Ovary (tissue), 9 donors: ENCODE data around the gene BICRA. TPM values are rescaled to one million over a fixed set of nuclear protein-coding genes. Genes with fewer than 3 reads are reported as not detected.
"Not testable (repeated sequence)": the region's sequence is repeated elsewhere in the genome, so short reads cannot be mapped to it uniquely, and the experiment has no call there.

ENCODE experiments used
- DNase-seq, 5 donors: peaks; one replicate each; pipeline ENCODE4 v3.0.0-alpha.2; 2019 to 2020
- H3K27ac ChIP-seq, 2 donors: fragments of 200-600 bp; one replicate each; pipeline versions ENCODE4 v1.5.1 to v1.8.0; 2019 to 2022
- H3K27me3 ChIP-seq: fragments of 200-600 bp; one replicate; pipeline ENCODE4 v1.8.0; 2022
- H3K36me3 ChIP-seq: fragments of 200-600 bp; sonication (generic); one replicate; pipeline ENCODE4 v1.5.1; 2019
- H3K4me1 ChIP-seq: one replicate; pipeline ENCODE4 v1.8.1; 2013; ENCODE audit warnings: mild to moderate bottlenecking, moderate library complexity; ENCODE audit not compliant: insufficient read depth
- H3K4me3 ChIP-seq: fragments of 200-600 bp; sonication (generic); one replicate; pipeline ENCODE4 v1.5.1; 2017
- H3K9me3 ChIP-seq, 2 donors: fragments of 200-600 bp in 1 of 2; sonication (generic) in 1 of 2; one replicate each; pipeline versions ENCODE4 v1.5.1 to v1.8.1; 2013 to 2019; ENCODE audit warnings: mild to moderate bottlenecking in 1 of 2, moderate library complexity in 1 of 2
- CTCF ChIP-seq, 3 donors: fragments of 450-650 bp in 2 of 3; fragments of 200-600 bp in 1 of 3; IDR thresholded peaks; one replicate each; pipeline versions ENCODE4 v1.5.1 to v1.8.0; 2016 to 2022; ENCODE audit warnings: antibody characterized with exemption in 3 of 3, mild to moderate bottlenecking in 1 of 3
- EP300 ChIP-seq: sonication (generic); formaldehyde crosslinking; IDR thresholded peaks from one replicate; pipeline ENCODE4 v1.6.1; 2017; ENCODE audit warnings: antibody characterized with exemption
- POLR2A ChIP-seq: fragments of 450-650 bp; IDR thresholded peaks from one replicate; pipeline ENCODE4 v1.6.1; 2017; ENCODE audit warnings: antibody characterized with exemption, mild to moderate bottlenecking, moderate library complexity
- WGBS, 3 donors: extraction: QIAGEN DNeasy Blood & Tissue Kit in 1 of 3; methylation state at CpG; one replicate each; pipeline versions ENCODE4 v1.1.5 to v1.1.7; 2013 to 2017; 5-methylcytosine and 5-hydroxymethylcytosine counted together
- intact Hi-C, 4 donors: fragments of 100-400 bp; cut with DNase I; formaldehyde crosslinking; loops; one replicate each; pipeline versions ENCODE4 v1.11.0 to v1.15.1; 2022 to 2023
- polyA plus RNA-seq, 2 donors: library from polyadenylated mRNA; stranded (reverse); fragments of 200-250 nt in 1 of 2; fragments of 350-450 nt in 1 of 2; fragmentation: Illumina TruSeq in 1 of 2; extraction: RNeasy Lipid Tissue Mini Kit (QIAGEN cat#74804) in 1 of 2; gene quantifications; one replicate each; pipeline ENCODE4 v1.2.3, GENCODE V29; 2013 to 2014
- total RNA-seq, 7 donors: library from RNA; depleted of rRNA in 2 of 7; stranded (reverse); fragments of >200 nt in 2 of 7; fragmentation: NEBNext Ultra II Directional in 3 of 7; extraction: Animal tissue kit (Norgen Biotek cat#: 25700) in 3 of 7; gene quantifications; one replicate each; pipeline versions ENCODE4 v1.1.0 to v1.2.4, GENCODE V29; 2016 to 2023
- donor health status: DM: no; HTN: no; CAD: no; lungs with moderate emphysema.
- donor health status: DM: no; HTN: no; CAD: no.
- donor health status: Bipolar disorder and iron deficiency.
- donor health status: DM: yes; HTN: yes; CAD: no.
- donor health status: DM: no; HTN: no; CAD: no.
- donor health status: DM: yes; HTN: yes; CAD: no.

Gene BICRA
- total and polyA plus RNA-seq, 9 donors = 3.7 to 21.7 (median 12.9) TPM

GRCh38 chr19:47581605-47582319 lies 27.2 kb upstream of the BICRA start:
- Histone ChIP-seq H3K27me3 (no peaks in the 10 kb centered on the region), H3K27ac (no peak overlapping the region), H3K4me1 (no peaks in the 10 kb centered on the region), H3K9me3 (no peaks in the 10 kb centered on the region), H3K36me3 (no peaks in the 10 kb centered on the region), H3K4me3 (no peak overlapping the region)
- DNase-seq = no peak
- WGBS, 3 donors = 50 to 57% (median 51%) methylated on average over 6 of the region's 6 CpGs
- intact Hi-C loops = no loop called here
- no peak for TF ChIP-seq EP300
- TF ChIP-seq POLR2A = no peak
- no peak for TF ChIP-seq CTCF (IDR thresholded peaks at IDR 0.05)

GRCh38 chr19:47582320-47582909 lies 26.5 kb upstream of the BICRA start:
- no peak overlapping the region for H3K27ac ChIP-seq
- TF ChIP-seq EP300 (no peak), POLR2A (no peak), CTCF (IDR thresholded peaks at IDR 0.05) (no peak)

GRCh38 chr19:47583161-47583560 lies 25.8 kb upstream of the BICRA start:
- H3K36me3 ChIP-seq, H3K4me3 ChIP-seq, DNase-seq, H3K27me3 ChIP-seq, H3K9me3 ChIP-seq, H3K27ac ChIP-seq, H3K4me1 ChIP-seq, intact Hi-C loops: not testable (repeated sequence)
- WGBS, 3 donors = 93 to 100% (median 96%) methylated on average over 1 of the region's 1 CpG

More at GRCh38 chr19:47582320-47582909, 26.5 kb upstream of the BICRA start:
- H3K4me1 ChIP-seq = no peaks in the 10 kb centered on the region
- H3K27me3 ChIP-seq = no peaks in the 10 kb centered on the region
- intact Hi-C loops = no loop called here
- DNase-seq = no peak
- WGBS, 3 donors = 3 to 6% (median 4%) methylated on average over 6 of the region's 6 CpGs
- no peaks in the 10 kb centered on the region for H3K36me3 ChIP-seq
- no peaks in the 10 kb centered on the region for H3K9me3 ChIP-seq
- H3K4me3 ChIP-seq = no peak overlapping the region

GRCh38 chr19:47587295-47587694 lies 21.6 kb upstream of the BICRA start:
- no peaks in the 10 kb centered on the region for H3K27me3 ChIP-seq
- H3K9me3 ChIP-seq = no peaks in the 10 kb centered on the region
- WGBS, 3 donors = 78 to 87% (median 84%) methylated on average over 4 of the region's 4 CpGs
- intact Hi-C loops = no loop called here
- no peak overlapping the region for H3K27ac ChIP-seq
- no peaks in the 10 kb centered on the region for H3K4me1 ChIP-seq
- no peak overlapping the region for H3K4me3 ChIP-seq
- DNase-seq = no peak
- H3K36me3 ChIP-seq = no peaks in the 10 kb centered on the region
- TF ChIP-seq EP300 = no peak
- no peak for TF ChIP-seq POLR2A
- no peak for TF ChIP-seq CTCF (IDR thresholded peaks at IDR 0.05)

- WGBS, 3 donors = 29 to 42% (median 30%) methylated on average over 7 of the region's 7 CpGs
- Histone ChIP-seq H3K4me1 (no peaks in the 10 kb centered on the region), H3K9me3 (no peaks in the 10 kb centered on the region), H3K4me3 (no peak overlapping the region), H3K27ac (no peak overlapping the region), H3K27me3 (no peaks in the 10 kb centered on the region), H3K36me3 (no peaks in the 10 kb centered on the region)
- DNase-seq = no peak
- TF ChIP-seq CTCF (IDR thresholded peaks at IDR 0.05) (no peak), EP300 (no peak), POLR2A (no peak)
- intact Hi-C loops = no loop called here
These were observed 19.1 kb upstream of the BICRA start for GRCh38 chr19:47589824-47590223.
